ENCODE results near the gene MARVELD1. TPM values are rescaled to one million over a fixed set of nuclear protein-coding genes. Genes with fewer than 3 reads are reported as not detected.

Gene MARVELD1
- total and polyA plus RNA-seq, 2 of the 8 experiments (the other 6 are each of a cell fraction or from before 2014, with no cell fraction given): 28.1 to 37.3 TPM

DNA sequence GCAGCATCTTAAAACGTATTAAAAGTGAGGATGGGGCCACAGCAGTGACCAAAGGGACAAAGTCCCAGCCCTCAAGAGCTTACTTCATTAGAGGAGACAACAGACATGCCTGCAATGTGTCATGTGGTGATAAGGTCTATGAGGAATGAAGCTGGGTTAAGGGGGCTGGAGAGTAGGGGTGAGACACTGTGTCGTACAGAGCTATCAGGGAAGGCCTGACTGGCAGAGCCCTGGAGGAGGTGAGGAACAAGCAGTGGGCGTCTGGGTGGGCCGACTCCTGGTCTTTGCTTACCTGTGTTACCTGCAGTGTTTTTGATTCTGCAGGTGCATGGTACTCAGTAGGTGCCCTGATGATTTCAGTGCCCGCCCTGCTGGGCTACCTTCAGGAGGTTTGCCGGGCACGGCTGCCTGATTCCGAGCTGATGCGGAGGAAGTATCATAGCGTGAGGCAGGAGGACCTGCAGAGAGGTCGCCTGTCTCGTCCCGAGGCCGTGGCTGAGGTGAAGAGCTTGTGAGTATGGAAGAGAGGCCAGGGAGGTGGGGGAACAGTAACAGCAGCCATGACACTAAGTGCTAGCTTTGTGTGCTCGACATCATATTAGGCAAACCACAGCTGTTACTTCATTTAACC is 31.0 kb downstream of the MARVELD1 start (continued):
- TF ChIP-seq SAP30 (IDR thresholded peaks at IDR 0.05; ENCODE audit: insufficient read depth, insufficient replicate concordance, low read length): no peak
- TF ChIP-seq, protein P1, sequence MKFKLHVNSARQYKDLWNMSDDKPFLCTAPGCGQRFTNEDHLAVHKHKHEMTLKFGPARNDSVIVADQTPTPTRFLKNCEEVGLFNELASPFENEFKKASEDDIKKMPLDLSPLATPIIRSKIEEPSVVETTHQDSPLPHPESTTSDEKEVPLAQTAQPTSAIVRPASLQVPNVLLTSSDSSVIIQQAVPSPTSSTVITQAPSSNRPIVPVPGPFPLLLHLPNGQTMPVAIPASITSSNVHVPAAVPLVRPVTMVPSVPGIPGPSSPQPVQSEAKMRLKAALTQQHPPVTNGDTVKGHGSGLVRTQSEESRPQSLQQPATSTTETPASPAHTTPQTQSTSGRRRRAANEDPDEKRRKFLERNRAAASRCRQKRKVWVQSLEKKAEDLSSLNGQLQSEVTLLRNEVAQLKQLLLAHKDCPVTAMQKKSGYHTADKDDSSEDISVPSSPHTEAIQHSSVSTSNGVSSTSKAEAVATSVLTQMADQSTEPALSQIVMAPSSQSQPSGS (IDR thresholded peaks at IDR 0.05; ENCODE audit: low read length): no peak
- TF ChIP-seq, protein P2, sequence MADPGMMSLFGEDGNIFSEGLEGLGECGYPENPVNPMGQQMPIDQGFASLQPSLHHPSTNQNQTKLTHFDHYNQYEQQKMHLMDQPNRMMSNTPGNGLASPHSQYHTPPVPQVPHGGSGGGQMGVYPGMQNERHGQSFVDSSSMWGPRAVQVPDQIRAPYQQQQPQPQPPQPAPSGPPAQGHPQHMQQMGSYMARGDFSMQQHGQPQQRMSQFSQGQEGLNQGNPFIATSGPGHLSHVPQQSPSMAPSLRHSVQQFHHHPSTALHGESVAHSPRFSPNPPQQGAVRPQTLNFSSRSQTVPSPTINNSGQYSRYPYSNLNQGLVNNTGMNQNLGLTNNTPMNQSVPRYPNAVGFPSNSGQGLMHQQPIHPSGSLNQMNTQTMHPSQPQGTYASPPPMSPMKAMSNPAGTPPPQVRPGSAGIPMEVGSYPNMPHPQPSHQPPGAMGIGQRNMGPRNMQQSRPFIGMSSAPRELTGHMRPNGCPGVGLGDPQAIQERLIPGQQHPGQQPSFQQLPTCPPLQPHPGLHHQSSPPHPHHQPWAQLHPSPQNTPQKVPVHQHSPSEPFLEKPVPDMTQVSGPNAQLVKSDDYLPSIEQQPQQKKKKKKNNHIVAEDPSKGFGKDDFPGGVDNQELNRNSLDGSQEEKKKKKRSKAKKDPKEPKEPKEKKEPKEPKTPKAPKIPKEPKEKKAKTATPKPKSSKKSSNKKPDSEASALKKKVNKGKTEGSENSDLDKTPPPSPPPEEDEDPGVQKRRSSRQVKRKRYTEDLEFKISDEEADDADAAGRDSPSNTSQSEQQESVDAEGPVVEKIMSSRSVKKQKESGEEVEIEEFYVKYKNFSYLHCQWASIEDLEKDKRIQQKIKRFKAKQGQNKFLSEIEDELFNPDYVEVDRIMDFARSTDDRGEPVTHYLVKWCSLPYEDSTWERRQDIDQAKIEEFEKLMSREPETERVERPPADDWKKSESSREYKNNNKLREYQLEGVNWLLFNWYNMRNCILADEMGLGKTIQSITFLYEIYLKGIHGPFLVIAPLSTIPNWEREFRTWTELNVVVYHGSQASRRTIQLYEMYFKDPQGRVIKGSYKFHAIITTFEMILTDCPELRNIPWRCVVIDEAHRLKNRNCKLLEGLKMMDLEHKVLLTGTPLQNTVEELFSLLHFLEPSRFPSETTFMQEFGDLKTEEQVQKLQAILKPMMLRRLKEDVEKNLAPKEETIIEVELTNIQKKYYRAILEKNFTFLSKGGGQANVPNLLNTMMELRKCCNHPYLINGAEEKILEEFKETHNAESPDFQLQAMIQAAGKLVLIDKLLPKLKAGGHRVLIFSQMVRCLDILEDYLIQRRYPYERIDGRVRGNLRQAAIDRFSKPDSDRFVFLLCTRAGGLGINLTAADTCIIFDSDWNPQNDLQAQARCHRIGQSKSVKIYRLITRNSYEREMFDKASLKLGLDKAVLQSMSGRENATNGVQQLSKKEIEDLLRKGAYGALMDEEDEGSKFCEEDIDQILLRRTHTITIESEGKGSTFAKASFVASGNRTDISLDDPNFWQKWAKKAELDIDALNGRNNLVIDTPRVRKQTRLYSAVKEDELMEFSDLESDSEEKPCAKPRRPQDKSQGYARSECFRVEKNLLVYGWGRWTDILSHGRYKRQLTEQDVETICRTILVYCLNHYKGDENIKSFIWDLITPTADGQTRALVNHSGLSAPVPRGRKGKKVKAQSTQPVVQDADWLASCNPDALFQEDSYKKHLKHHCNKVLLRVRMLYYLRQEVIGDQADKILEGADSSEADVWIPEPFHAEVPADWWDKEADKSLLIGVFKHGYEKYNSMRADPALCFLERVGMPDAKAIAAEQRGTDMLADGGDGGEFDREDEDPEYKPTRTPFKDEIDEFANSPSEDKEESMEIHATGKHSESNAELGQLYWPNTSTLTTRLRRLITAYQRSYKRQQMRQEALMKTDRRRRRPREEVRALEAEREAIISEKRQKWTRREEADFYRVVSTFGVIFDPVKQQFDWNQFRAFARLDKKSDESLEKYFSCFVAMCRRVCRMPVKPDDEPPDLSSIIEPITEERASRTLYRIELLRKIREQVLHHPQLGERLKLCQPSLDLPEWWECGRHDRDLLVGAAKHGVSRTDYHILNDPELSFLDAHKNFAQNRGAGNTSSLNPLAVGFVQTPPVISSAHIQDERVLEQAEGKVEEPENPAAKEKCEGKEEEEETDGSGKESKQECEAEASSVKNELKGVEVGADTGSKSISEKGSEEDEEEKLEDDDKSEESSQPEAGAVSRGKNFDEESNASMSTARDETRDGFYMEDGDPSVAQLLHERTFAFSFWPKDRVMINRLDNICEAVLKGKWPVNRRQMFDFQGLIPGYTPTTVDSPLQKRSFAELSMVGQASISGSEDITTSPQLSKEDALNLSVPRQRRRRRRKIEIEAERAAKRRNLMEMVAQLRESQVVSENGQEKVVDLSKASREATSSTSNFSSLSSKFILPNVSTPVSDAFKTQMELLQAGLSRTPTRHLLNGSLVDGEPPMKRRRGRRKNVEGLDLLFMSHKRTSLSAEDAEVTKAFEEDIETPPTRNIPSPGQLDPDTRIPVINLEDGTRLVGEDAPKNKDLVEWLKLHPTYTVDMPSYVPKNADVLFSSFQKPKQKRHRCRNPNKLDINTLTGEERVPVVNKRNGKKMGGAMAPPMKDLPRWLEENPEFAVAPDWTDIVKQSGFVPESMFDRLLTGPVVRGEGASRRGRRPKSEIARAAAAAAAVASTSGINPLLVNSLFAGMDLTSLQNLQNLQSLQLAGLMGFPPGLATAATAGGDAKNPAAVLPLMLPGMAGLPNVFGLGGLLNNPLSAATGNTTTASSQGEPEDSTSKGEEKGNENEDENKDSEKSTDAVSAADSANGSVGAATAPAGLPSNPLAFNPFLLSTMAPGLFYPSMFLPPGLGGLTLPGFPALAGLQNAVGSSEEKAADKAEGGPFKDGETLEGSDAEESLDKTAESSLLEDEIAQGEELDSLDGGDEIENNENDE (IDR thresholded peaks at IDR 0.05; ENCODE audit: insufficient replicate concordance, low read length): no peak
- TF ChIP-seq NANOG (IDR thresholded peaks at IDR 0.05; ENCODE audit: insufficient read depth, low read depth, low read length, poor library complexity, severe bottlenecking): no peak
- no peak for TF ChIP-seq POLR2AphosphoS5 (IDR thresholded peaks at IDR 0.05; ENCODE audit: low read depth, low read length)
- TF ChIP-seq NRF1 (IDR thresholded peaks at IDR 0.05; ENCODE audit: low read depth, low read length): no peak
- no peak for TF ChIP-seq SP4 (IDR thresholded peaks at IDR 0.05; ENCODE audit: low read length)
- no peak for TF ChIP-seq SP2 (IDR thresholded peaks at IDR 0.05; ENCODE audit: low read length)
- TF ChIP-seq SUZ12 (IDR thresholded peaks at IDR 0.05; ENCODE audit: low read length): no peak
